HepG2 (cell line): ENCODE measurements around the gene SLC16A3. TPM values are rescaled to one million over a fixed set of nuclear protein-coding genes. Genes with fewer than 3 reads are reported as not detected.

Experiments used
- ATAC-seq: fragments of 200-7000 bp; cut with Tn5 transposase; 3 replicates; pipeline ENCODE4 v1.9.1; 2020; ENCODE audit warnings: mild to moderate bottlenecking, moderate library complexity
- BruUV-seq: library from RNA; stranded (reverse); fragments of 400-500 nt; replicated peaks from 2 replicates; lab custom pipeline; 2021; lab: Mats Ljungman, UMichigan
- CTCF ChIA-PET: fragments of 300-600 bp; formaldehyde crosslinking; extraction: SDS; loops from one replicate; lab custom pipeline; 2021; ENCODE audit warnings: low total read pairs, inconsistent platforms, low intra/inter-chr PET ratio; lab: Yijun Ruan, JAX
- POLR2A ChIA-PET: fragments of 350-600 bp; sonication (Branson Sonifier 250); formaldehyde crosslinking; loops from one replicate; lab custom pipeline; 2020; ENCODE audit warnings: antibody characterized with exemption, inconsistent platforms; lab: Yijun Ruan, JAX
- DNase-seq: peaks from one replicate; pipeline ENCODE4 v3.0.0-alpha.2; 2015; ENCODE audit warnings: low spot score
- FAIRE-seq: peaks from 3 replicates; lab custom pipeline; 2011; peaks lifted over from hg19 to GRCh38; lab: Jason Lieb, UNC
- H2AFZ ChIP-seq: one replicate; pipeline ENCODE4 v1.6.1; 2011; ENCODE audit warnings: low read length, inconsistent platforms
- H3K27ac ChIP-seq: fragments of 300-600 bp; 3 replicates; pipeline ENCODE4 v1.8.0; 2011; ENCODE audit warnings: mixed run types, mild to moderate bottlenecking, mixed read lengths, low read length, inconsistent platforms; ENCODE audit not compliant: insufficient read depth; ENCODE audit errors: extremely low read length
- H3K27me3 ChIP-seq, 2 experiments: fragments of 200-600 bp in 1 of 2; 2 replicates in 1 of 2; 3 replicates in 1 of 2; pipeline versions ENCODE4 v1.6.0 to v1.8.0; 2011; ENCODE audit warnings: low read length in 2 of 2, mild to moderate bottlenecking in 2 of 2, moderate library complexity in 2 of 2, inconsistent platforms in 1 of 2; ENCODE audit not compliant: insufficient read depth in 2 of 2, control insufficient read depth in 1 of 2
- H3K36me3 ChIP-seq, 2 experiments: fragments of 200-600 bp in 1 of 2; replicated peaks in 1 of 2; 2 replicates in 1 of 2; 3 replicates in 1 of 2; pipeline versions ENCODE4 v1.5.1 to v1.8.0; 2011; ENCODE audit warnings: low read length in 2 of 2, inconsistent platforms in 1 of 2; ENCODE audit not compliant: insufficient read depth in 2 of 2, control insufficient read depth in 1 of 2
- H3K4me1 ChIP-seq: 2 replicates; pipeline ENCODE4 v1.5.1; 2012; ENCODE audit warnings: low read length, inconsistent platforms; ENCODE audit not compliant: insufficient read depth
- H3K4me2 ChIP-seq: 2 replicates; pipeline ENCODE4 v1.6.0; 2011; ENCODE audit warnings: low read depth, low read length, inconsistent platforms
- H3K4me3 ChIP-seq, 3 experiments: fragments of 200-600 bp in 1 of 3; sonication (generic), shearing (Covaris generic) in 1 of 3; replicated peaks in 1 of 3; 2 replicates each; pipeline ENCODE4 v1.5.1; 2011 to 2016; ENCODE audit warnings: low read length in 3 of 3, inconsistent platforms in 2 of 3, low read depth in 2 of 3, mild to moderate bottlenecking in 2 of 3, control low read depth in 1 of 3, mixed read lengths in 1 of 3; ENCODE audit not compliant: insufficient read depth in 1 of 3
- H3K79me2 ChIP-seq: one replicate; pipeline ENCODE4 v1.6.1; 2011; ENCODE audit warnings: low read length, inconsistent platforms; ENCODE audit not compliant: insufficient read depth
- H3K9ac ChIP-seq: 2 replicates; pipeline ENCODE4 v1.6.0; 2011; ENCODE audit warnings: mild to moderate bottlenecking, low read depth, low read length, inconsistent platforms; ENCODE audit not compliant: insufficient read depth
- H3K9me3 ChIP-seq: 2 replicates; pipeline ENCODE4 v1.5.1; 2012; ENCODE audit warnings: mild to moderate bottlenecking, low read length
- H4K20me1 ChIP-seq: 2 replicates; pipeline ENCODE4 v1.6.0; 2011; ENCODE audit warnings: inconsistent platforms, mild to moderate bottlenecking, low read length, moderate library complexity; ENCODE audit not compliant: insufficient read depth
- ARNT2 ChIP-seq: sonication (generic); formaldehyde crosslinking; IDR thresholded peaks from 2 replicates; pipeline ENCODE4 v1.8.0; 2022; ENCODE audit warnings: mild to moderate bottlenecking, low read depth, missing genetic modification reagents, moderate library complexity
- RXRB ChIP-seq: IDR thresholded peaks from 2 replicates; pipeline ENCODE4 v1.6.1; 2016; ENCODE audit warnings: borderline replicate concordance, missing genetic modification reagents, missing compliant biosample characterization
- TBL1XR1 ChIP-seq: fragments of 150-350 bp; IDR thresholded peaks from 2 replicates; pipeline ENCODE4 v1.6.1; 2014; ENCODE audit warnings: borderline replicate concordance, low read length; ENCODE audit not compliant: partially characterized antibody
- ZC3H13 ChIP-seq: sonication (generic); formaldehyde crosslinking; IDR thresholded peaks from 2 replicates; pipeline ENCODE4 v1.8.1; 2023; ENCODE audit warnings: mild to moderate bottlenecking, missing genetic modification reagents, moderate library complexity
- ZNF558 ChIP-seq: sonication (generic); formaldehyde crosslinking; IDR thresholded peaks from 2 replicates; pipeline ENCODE4 v1.9.0; 2022; ENCODE audit warnings: mild to moderate bottlenecking, missing genetic modification reagents, borderline replicate concordance
- ZNF616 ChIP-seq: sonication (generic); formaldehyde crosslinking; IDR thresholded peaks from 2 replicates; pipeline ENCODE4 v1.5.0; 2020; ENCODE audit warnings: low read depth, mild to moderate bottlenecking, missing genetic modification reagents
- WGBS: methylation state at CpG from one replicate; pipeline ENCODE4 v1.1.6; 2017; ENCODE audit warnings: low lambda C conversion rate; 5-methylcytosine and 5-hydroxymethylcytosine counted together
- in situ Hi-C: cut with HindIII; loops from 2 replicates; pipeline ENCODE4 v1.10.0; 2017; ENCODE audit warnings: low pct_unique_long_range_greater_than_20kb; ENCODE audit not compliant: extremely low pct_ligation_motif_present
- intact Hi-C: fragments of 100-400 bp; cut with micrococcal nuclease; formaldehyde crosslinking; loops from one replicate; pipeline ENCODE4 v1.10.0; 2022; ENCODE audit not compliant: unreplicated experiment
- polyA plus RNA-seq, 8 experiments: library from polyadenylated mRNA; depleted of rRNA in 3 of 8; stranded (reverse) in 7 of 8; unstranded in 1 of 8; fragments of >200 nt; fragmentation: Illumina TruSeq in 4 of 8; extraction: Trizol in 4 of 8; gene quantifications; 2 replicates each; pipeline versions ENCODE4 v1.2.1 to v1.2.3, GENCODE V29; 2011 to 2016; ENCODE audit warnings: low read depth in 4 of 8, missing spikeins in 1 of 8, mixed read lengths in 1 of 8; ENCODE audit not compliant: insufficient read depth in 1 of 8
- total RNA-seq, 5 experiments: library from RNA; depleted of rRNA; stranded (reverse); fragments of >200 nt; fragmentation: Illumina TruSeq; extraction: Trizol; gene quantifications; 2 replicates each; pipeline ENCODE4 v1.2.3, GENCODE V29; 2016; ENCODE audit warnings: low read depth in 1 of 5
- TF ChIP-seq, protein P1 (sequence below): IDR thresholded peaks from 2 replicates; pipeline ENCODE4 v1.4.0; 2020; ENCODE audit warnings: mild to moderate bottlenecking, missing genetic modification reagents
- TF ChIP-seq, protein P2 (sequence below): sonication (generic); formaldehyde crosslinking; IDR thresholded peaks from 2 replicates; pipeline ENCODE4 v1.5.0; 2020; ENCODE audit warnings: missing genetic modification reagents
- TF ChIP-seq, protein P3 (sequence below): sonication (generic); formaldehyde crosslinking; IDR thresholded peaks from 2 replicates; pipeline ENCODE4 v1.5.1; 2020; ENCODE audit warnings: mild to moderate bottlenecking, moderate library complexity, missing genetic modification reagents
- TF ChIP-seq, protein P4 (sequence below): sonication (generic); formaldehyde crosslinking; IDR thresholded peaks from 2 replicates; pipeline ENCODE4 v1.9.0; 2021; ENCODE audit warnings: missing genetic modification reagents, borderline replicate concordance

Gene SLC16A3
- total and polyA plus RNA-seq, 2 of the 13 experiments (the other 11 are each of a cell fraction or from before 2014, with no cell fraction given): 242 to 349 TPM

DNA sequence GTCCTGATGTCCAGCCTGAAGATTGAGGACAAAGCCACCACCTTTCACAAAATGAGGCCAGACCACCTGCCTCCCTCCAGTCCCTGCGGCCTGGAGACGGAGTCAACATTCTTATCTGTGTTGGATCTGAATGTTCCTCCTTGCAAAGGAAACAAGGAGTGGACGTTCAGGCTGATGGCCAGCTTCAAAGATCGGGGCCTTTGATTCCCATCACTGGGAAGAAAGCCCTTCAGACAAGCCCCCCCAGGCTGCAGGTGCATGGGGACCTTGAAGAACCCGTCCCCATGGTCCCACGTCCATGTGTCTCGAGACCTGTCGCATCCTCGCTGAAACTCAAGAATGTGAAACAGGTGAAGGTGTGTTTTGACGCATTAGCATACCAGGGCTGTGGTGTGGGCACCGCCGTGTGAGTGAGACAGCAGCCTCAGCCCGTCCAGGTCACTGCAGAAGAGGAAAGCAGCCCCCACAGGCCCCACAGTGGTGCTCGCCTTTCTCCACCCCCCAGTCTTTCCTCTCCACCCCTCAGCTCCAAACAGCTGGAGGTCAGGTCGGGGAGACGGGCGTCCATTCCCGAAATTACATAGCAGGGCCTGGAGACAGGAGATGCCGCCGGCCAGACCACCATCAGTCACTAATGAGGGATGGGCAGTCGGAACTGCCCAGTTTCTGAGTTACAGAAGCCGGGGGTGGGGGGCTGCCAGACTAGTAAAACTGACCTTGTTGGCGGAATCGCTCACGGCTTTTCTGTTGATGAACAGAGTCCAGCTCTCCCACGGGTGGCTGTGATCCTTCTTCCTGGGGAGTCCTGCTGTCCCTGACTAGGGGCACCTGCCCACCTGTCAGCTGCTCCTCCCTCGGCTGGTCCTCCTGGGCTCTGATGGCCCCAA is 45.5 kb downstream of the SLC16A3 start:
- no peak for DNase-seq
- Histone ChIP-seq H3K9ac (peak overlapping the region; percentile 86), H3K27ac (peak overlapping the region; percentile 92), H4K20me1 (peaks cover 33% of the 10 kb centered on the region), H3K4me3 (peak overlapping the region; percentile 88 to 97 (median 88)), H3K79me2 (peaks cover 33% of the 10 kb centered on the region), H2AFZ (no peak overlapping the region), H3K36me3 (peaks cover 5 to 19% of the 10 kb centered on the region in 2 experiments; a peak in 3 of 5 replicates), H3K4me2 (peak overlapping the region; percentile 97), H3K9me3 (no peaks in the 10 kb centered on the region), H3K27me3 (no peaks in the 10 kb centered on the region; a peak in 1 of 5 replicates), H3K4me1 (peaks cover 75% of the 10 kb centered on the region)
- no peak for ATAC-seq
- BruUV-seq: no TSS peak
- FAIRE-seq: no peak
- ChIA-PET POLR2A (interaction anchor here (1.0 to 10.6 kb wide), 18 partner anchors 10 to 307 kb away, joined by 3 to 119 read pairs (median 5); partner anchors contain the start of genes CD7 and FASN), CTCF (no interaction called here)
- in situ Hi-C loops (no loop called here), intact Hi-C loops (no loop called here)
- WGBS: 67% methylated on average over 24 of the region's 27 CpGs
- TF ChIP-seq ZNF558 (0 out of 2 replicates have a peak, but pooled peaks have one; percentile 2), RXRB (CRISPR knock-in tag) (0 out of 2 replicates have a peak, but pooled peaks have one; percentile 2), ZC3H13 (CRISPR knock-in tag) (peak; percentile 26; the same call in 1 of the 2 replicates), ZNF616 (CRISPR knock-in tag) (0 out of 2 replicates have a peak, but pooled peaks have one; percentile 33), TBL1XR1 (peak; percentile 7), ARNT2 (CRISPR knock-in tag) (no peak)
- TF ChIP-seq, protein P1, sequence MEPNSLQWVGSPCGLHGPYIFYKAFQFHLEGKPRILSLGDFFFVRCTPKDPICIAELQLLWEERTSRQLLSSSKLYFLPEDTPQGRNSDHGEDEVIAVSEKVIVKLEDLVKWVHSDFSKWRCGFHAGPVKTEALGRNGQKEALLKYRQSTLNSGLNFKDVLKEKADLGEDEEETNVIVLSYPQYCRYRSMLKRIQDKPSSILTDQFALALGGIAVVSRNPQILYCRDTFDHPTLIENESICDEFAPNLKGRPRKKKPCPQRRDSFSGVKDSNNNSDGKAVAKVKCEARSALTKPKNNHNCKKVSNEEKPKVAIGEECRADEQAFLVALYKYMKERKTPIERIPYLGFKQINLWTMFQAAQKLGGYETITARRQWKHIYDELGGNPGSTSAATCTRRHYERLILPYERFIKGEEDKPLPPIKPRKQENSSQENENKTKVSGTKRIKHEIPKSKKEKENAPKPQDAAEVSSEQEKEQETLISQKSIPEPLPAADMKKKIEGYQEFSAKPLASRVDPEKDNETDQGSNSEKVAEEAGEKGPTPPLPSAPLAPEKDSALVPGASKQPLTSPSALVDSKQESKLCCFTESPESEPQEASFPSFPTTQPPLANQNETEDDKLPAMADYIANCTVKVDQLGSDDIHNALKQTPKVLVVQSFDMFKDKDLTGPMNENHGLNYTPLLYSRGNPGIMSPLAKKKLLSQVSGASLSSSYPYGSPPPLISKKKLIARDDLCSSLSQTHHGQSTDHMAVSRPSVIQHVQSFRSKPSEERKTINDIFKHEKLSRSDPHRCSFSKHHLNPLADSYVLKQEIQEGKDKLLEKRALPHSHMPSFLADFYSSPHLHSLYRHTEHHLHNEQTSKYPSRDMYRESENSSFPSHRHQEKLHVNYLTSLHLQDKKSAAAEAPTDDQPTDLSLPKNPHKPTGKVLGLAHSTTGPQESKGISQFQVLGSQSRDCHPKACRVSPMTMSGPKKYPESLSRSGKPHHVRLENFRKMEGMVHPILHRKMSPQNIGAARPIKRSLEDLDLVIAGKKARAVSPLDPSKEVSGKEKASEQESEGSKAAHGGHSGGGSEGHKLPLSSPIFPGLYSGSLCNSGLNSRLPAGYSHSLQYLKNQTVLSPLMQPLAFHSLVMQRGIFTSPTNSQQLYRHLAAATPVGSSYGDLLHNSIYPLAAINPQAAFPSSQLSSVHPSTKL: no peak
- TF ChIP-seq, protein P2, sequence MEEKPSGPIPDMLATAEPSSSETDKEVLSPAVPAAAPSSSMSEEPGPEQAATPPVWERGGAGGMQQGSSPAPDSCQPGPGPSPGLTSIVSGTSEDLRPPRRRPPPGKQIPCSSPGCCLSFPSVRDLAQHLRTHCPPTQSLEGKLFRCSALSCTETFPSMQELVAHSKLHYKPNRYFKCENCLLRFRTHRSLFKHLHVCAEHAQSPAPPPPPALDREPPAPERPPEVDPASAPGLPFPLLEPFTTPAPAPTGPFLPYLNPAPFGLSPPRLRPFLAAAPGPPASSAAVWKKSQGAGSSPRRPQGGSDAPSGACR (CRISPR knock-in tag): 0 out of 2 replicates have a peak, but pooled peaks have one; percentile 5
- TF ChIP-seq, protein P3, sequence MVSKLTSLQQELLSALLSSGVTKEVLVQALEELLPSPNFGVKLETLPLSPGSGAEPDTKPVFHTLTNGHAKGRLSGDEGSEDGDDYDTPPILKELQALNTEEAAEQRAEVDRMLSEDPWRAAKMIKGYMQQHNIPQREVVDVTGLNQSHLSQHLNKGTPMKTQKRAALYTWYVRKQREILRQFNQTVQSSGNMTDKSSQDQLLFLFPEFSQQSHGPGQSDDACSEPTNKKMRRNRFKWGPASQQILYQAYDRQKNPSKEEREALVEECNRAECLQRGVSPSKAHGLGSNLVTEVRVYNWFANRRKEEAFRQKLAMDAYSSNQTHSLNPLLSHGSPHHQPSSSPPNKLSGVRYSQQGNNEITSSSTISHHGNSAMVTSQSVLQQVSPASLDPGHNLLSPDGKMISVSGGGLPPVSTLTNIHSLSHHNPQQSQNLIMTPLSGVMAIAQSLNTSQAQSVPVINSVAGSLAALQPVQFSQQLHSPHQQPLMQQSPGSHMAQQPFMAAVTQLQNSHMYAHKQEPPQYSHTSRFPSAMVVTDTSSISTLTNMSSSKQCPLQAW (CRISPR knock-in tag): peak; percentile 26; the same call in 1 of the 2 replicates
- TF ChIP-seq, protein P4, sequence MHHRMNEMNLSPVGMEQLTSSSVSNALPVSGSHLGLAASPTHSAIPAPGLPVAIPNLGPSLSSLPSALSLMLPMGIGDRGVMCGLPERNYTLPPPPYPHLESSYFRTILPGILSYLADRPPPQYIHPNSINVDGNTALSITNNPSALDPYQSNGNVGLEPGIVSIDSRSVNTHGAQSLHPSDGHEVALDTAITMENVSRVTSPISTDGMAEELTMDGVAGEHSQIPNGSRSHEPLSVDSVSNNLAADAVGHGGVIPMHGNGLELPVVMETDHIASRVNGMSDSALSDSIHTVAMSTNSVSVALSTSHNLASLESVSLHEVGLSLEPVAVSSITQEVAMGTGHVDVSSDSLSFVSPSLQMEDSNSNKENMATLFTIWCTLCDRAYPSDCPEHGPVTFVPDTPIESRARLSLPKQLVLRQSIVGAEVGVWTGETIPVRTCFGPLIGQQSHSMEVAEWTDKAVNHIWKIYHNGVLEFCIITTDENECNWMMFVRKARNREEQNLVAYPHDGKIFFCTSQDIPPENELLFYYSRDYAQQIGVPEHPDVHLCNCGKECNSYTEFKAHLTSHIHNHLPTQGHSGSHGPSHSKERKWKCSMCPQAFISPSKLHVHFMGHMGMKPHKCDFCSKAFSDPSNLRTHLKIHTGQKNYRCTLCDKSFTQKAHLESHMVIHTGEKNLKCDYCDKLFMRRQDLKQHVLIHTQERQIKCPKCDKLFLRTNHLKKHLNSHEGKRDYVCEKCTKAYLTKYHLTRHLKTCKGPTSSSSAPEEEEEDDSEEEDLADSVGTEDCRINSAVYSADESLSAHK (CRISPR knock-in tag): 0 out of 2 replicates have a peak, but pooled peaks have one; percentile 21
